HG03432 (cell line): Measurements from ENCODE around the gene LEMD1.
A peak's percentile ranks its signal among the peaks of the same experiment; 100 is the strongest.

Experiments
- ATAC-seq: cut with Tn5 transposase; IDR thresholded peaks from one replicate; pipeline ENCODE4 v1.9.1; 2021; ENCODE audit warnings: mild to moderate bottlenecking, moderate library complexity; ENCODE audit not compliant: unreplicated experiment

LEMD1 gene

DNA sequence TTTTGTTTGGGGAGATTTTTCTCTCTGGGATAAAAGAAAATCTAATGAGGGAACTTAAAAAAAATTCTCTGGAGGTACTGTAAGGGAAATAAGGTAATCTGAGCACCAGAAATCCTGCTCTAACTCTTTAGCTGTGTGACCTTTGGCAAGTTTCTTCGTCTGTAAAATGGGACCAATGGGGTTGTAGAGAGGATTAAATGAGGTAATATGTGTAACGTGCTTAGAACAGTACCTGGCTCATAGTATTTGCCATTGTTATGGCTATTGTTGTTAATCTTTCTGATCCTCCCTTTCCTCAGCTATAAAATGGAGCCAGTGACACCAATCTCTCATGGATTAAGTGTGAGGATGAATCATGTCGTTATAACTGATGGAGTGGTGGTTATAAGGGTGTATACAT is 64.3 kb downstream of the LEMD1 start:
- ATAC-seq = no peak

- no peak for ATAC-seq
These were observed 65.3 kb downstream of the LEMD1 start, which contains the start of gene KLHDC8A for GRCh38 chr1:205356440-205357139. TSS of gene KLHDC8A (minus strand) at chr1:205356922. CDS start at chr1:205343604, 13,318 bp downstream.

DNA sequence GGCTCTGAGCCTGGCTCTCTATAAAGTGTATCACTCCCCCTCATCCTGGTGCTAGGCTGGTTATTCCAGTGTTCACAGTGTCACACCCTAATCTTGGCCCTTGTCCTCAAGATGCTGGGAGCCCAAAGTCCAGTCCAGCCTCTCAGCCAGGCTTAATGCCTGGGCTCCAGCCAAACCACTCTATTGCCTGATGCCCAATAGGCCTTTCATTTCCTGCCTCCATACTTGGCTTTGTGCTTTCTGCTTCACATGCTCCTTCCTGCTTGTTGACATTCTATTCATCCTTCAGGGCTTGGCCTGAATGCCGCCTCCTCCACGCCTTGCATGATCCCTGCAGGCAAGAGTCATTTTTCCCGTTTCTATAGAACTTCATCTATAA is 66.8 kb downstream of the LEMD1 start:
- no peak for ATAC-seq

- no peak for ATAC-seq
These were observed 67.4 kb downstream of the LEMD1 start for GRCh38 chr1:205354259-205355074.

GRCh38 chr1:205353612-205354011 is 68.2 kb downstream of the LEMD1 start:
- ATAC-seq = no peak

- ATAC-seq = no peak
These were observed 68.7 kb downstream of the LEMD1 start for GRCh38 chr1:205353191-205353590.

- ATAC-seq = no peak
These were observed 69.7 kb downstream of the LEMD1 start for GRCh38 chr1:205351984-205352713.

- no peak for ATAC-seq
These were observed 71.1 kb downstream of the LEMD1 start for GRCh38 chr1:205350691-205351141.

GRCh38 chr1:205350124-205350523 is 71.7 kb downstream of the LEMD1 start:
- no peak for ATAC-seq

DNA sequence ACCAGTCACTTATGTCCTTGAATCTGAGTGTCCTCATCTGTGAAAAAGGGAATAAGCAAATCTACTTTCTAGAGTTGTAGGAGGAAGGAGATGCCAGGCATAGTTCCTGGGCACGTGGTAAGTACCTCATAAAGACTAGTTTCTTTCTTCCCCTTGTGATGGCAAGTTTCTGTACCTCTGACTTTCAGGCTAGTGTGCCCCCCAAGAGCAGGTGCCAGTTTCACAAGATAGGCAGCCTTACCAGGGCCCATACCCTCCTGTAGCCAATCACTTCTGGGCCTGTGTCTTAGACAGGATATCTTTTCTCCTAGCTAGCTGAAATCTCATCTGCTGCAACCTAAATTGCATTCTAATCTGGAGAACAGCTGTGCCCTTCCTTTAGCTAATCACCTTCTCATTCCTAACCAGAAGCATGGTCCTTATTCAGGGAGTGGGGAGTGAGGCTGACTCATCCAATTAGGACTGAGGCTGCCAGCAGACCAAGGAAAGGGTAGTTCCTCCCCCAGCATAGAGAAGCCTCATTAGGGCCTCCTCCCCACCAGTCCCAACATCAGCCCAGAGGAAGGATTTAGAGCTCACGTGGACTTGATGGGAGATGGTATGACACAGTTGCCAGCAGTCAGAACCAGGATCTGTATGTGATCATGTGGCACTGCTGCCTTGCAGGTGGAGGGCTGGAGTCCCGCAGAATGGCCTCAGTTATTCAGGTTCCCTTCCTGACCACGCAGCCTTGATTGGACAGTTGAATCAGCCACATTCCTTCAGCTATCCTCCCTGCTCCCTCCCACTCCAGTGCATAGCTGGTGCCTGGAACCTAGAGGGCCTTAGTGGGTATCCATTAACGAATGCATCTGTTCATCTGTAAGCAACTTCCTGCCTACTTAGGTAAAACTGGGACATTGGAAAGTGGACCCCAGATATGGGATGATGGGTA is 73.0 kb downstream of the LEMD1 start:
- ATAC-seq = no peak

DNA sequence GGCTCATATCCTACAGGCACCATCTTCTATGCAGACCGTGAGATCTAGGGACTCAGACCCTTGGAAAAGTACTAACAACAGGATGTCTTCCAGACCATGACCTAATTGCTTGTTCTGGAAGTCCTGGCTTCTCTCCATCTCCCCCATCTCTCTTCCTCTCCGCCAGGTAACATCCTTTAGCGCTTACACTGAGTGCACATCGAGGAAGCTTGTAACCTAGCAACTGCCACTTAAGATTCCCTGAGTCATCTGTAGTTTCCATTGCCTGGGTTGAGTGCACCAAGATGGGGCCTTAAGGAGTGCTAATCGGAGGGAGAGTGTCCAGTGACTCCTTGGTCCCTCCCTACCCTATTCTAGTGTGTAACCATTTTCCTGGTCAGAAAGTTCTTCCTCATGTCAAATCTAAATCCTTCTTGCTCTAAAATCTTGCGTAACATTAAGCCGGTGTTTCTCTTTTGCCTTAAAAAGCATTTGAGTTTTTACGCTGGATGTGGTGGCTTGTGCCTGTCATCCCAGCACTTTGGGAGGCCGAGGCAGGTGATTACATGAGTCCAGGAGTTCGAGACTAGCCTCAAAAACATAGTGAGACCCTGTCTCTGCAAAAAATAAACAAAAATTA is 74.8 kb downstream of the LEMD1 start:
- ATAC-seq = no peak

GRCh38 chr1:205345761-205346160 is 76.1 kb downstream of the LEMD1 start:
- no peak for ATAC-seq

- no peak for ATAC-seq
These were observed 77.6 kb downstream of the LEMD1 start for GRCh38 chr1:205344066-205344928.

- no peak for ATAC-seq
These were observed 78.3 kb downstream of the LEMD1 start for GRCh38 chr1:205343431-205344065.

DNA sequence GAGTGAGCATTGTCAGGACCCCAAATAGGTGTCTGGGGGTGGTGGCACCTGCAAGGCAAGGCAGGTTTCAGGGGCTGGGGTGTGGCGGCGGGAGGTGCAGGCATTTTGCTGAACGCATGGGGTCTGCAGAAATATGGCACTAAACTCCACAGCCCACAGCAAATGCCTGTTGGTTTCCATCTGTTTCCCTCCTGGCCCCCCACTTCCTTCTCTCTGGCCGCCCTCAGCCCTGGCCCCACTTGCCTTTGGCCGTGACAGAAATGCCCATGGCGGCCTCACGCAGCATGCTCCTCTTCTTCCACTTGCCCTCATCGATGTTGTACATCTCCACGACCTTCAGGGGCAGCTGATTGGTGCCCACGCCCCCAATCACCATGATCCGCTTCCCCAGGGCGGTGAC is 78.9 kb downstream of the LEMD1 start:
- ATAC-seq = no peak

DNA sequence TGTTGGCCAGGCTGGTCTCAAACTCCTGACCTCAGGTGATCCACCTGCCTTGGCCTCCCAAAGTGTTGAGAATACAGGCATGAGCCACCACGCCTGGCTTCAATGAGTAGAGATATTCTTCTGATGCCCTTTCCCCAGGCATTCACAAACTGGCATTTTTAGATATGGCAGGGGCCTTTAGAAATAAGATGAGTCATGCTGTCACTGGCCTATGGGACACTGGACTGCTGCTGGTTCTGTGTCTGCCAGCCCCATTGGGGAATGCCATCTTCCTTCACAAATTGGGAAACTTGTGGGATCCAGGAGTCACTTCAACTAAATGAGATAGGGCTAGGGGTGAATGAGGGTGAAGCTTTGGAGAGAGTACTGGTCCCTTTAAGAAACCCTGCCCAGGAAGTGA is 81.2 kb downstream of the LEMD1 start:
- ATAC-seq = no peak

DNA sequence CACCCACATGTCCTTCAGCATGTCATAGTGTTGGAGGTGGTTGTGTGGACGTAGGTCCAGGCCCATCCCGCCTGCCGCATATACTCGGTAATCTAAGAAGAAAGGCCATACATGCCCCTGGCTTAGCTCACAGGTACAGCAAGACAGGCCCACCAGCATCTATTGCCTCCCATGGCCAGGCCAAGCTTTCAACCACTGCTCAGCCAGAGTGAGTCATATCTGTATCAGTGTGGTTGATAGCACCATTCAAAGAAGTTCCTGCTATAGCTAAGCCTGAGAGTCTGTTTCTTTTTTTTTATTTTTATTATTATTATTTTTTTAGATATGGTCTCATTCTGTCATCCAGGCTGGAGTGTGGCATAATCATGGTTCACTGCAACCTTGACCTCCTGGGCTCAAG is 82.1 kb downstream of the LEMD1 start:
- peak; percentile 80 for ATAC-seq

- ATAC-seq = peak; percentile 25
These were observed 82.6 kb downstream of the LEMD1 start for GRCh38 chr1:205339197-205339702.
